ENCODE results near the gene ASCC1.
A peak's percentile ranks its signal among the peaks of the same experiment; 100 is the strongest.

Gene ASCC1

DNA sequence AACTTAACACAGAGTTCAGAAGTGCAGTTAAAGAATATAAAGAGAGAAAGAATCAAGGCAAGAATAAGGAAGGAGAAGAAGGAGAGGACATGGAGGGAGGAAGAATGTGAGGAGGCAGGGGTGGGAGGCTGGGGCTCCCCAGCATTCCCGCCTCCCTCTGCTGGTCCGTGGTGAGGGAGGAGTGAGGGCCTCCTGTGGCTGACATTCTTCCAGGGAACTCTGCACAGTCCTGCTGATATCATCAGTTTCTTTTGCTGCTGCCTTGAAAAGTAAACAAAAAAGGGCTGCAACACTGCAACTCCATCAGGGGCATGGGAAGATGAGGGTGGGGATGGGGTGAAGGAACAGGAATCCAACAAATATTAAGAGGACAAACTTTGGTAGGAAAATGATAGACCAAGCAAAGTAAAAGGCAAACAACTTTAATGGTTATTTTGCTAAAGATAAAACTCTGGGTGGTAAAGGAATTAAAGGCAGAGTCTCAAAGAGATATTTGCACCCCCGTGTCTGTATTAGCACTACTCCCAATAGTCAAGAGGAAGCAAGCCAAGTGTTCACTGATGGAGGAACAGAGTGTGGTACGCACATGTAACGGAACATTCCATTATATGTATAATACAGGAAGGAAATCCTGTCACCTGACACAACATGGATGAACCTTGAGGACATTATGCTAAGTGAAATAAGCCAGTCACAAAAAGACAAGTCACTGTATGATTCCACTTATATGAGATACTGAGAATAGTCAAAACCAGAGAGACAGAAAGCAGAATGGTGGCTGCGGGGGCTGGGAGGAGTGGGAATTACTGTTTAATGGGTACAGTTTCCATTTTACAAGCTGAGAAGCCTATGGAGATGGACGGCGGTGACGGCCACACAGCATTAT is 119.7 kb downstream of the ASCC1 start:
- DNase-seq: no peak

GRCh38 chr10:72095195-72095594 is 120.9 kb downstream of the ASCC1 start:
- no peak for DNase-seq

DNA sequence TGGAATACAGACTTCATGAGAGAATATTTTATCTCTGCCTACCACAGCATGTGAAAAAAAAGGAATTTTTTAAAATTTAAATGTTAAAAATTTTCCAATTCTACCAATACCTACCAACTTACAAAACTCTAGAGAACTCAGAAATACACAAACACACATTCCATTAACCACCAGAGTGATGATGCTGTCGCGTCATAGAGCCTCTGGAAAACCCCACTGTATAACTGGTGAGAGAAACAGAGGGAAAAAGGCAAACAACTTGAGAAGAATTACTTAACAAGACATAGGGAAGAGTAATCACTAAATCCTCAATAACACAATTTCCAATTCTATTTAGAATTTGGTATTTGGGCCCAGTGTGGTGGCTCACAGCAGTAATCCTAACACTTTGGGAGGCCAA is 121.5 kb downstream of the ASCC1 start:
- no peak for DNase-seq

DNA sequence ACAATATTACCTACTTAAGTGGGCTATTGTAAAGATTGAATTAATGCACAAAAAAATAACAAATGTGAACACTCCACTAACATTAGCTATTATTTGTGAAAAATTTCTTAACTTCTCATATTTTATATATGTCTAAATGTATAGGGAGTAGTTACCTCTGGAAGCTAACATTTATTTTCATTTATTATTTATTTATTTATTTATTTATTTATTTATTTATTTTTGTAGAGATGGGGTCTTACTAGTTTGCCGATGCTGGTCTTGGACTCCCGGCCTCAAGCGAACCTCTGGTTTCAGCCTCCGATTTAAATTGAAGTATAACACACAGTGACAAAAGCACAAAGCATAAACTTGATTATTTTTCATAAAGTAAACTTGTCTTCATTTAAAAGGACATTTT is 122.6 kb downstream of the ASCC1 start:
- DNase-seq: no peak

- DNase-seq: no peak
These were observed 123.1 kb downstream of the ASCC1 start for GRCh38 chr10:72092987-72093386.

DNA sequence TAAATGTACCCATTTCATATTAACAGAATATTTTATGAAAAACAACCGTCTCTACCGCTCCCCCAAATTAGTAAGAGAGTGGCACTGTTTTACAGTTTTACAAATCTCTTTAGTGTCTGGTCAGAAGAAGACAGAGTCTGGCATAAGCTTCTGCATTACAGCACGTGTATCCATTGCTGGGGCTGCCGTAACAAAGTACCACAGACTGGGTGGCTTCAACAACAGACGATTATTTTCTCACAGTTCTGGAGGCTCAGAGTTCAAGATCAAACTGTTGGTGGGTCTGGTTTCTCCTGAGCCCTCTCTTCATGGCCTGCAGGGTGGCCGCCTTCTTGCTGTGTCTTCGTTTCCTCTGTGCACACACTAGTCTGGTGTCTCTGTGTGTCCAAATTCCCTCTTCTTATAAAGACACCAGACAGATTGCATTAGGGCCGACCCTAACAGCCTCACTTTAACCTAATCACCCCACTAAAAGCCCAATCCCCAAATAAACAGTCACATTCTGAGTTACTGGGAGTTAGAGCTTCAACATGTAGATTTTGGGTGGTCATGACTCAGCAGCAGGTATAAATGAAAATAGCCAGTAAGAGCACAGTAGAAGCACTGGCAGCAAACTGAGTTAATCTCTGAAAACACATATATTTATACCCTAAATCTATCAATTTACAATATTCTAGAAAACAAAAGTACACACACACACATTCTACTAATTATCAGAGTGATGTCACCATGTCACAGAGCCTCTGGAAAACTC is 123.7 kb downstream of the ASCC1 start:
- DNase-seq: no peak

DNA sequence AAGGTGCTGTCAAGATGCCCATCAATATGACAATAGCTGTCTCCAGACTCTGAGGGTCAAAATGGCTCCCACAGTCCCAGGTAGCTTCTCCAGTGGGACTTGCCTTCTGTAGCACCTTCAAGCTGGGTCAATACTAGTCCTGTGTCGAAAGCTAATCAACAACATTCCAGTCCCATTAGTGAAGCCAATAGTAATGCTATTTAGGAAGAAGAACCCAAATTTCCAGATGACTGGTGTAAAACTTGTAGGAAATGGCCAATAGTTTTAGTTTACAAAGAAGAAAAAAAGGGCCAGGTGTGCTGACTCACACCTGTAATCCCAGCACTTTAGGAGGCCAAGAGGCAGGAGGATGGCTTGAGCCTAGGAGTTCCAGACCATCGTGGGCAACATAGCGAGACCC is 125.8 kb downstream of the ASCC1 start:
- DNase-seq: no peak

DNA sequence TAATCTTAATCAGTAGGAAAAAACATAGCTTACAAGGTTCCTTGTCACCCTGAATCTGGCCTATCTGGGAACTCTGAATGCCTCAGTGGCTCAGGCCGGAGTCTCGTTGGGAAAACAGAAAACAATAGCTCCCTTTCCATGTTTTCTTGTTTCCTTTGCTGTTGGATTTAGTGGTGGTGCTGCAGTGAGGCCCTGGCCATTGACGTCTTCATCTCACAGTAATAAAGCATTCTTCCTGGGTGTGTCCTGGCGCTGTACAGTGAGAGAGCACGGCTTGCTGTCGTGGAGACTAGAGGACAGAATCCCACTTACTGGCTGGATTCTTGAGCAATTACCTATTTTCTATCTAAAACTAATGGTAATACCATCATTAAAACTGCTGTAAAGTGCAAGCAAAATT is 126.5 kb downstream of the ASCC1 start:
- DNase-seq: no peak

- DNase-seq: peak in 1 of 2 donors; percentile 38
These were observed 127.0 kb downstream of the ASCC1 start for GRCh38 chr10:72088889-72089575.

DNA sequence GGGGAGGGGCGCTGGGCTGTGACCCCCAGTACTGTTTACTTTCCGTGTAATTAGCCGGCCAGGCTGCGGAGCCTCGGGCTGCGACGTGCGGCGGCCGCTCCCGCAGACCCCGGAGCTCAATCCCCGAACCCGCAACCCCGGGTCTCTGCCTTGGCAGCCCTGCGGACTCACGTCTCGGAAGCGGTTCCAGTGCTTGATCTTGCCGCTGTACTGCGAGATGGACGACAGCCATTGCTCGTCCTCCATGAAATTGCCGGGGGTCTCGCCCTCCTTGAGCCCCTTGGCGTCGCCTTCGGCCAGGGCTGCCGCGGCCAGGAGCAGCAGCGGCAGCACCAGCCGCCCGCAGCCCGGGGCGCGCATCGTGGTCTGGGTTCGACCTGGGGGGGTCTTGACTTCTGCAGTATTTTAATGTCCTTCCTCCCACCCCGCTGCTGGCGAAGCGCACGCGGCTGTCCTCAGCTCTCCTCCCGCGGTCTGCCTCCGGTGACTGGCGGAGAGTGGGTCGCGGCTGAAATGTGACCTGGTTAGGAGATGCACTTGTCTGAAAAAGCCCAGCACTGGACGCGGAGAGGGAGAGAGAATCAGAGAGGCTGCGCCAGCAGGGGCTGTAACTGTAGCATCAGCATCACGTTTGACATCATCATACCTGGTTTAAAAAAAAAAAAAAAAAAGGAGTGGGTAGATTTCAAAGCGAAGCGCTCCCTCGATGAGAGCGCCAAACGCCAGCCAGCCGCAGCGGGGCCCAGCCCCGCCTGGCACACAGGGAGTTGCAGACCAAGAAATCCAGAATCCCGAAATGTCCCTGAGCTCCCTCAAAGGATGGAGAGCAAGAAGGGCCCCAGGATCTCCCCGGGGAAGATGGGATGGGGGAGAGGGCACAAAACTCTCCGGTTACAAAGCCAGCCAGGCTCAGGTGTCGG is 127.8 kb downstream of the ASCC1 start, which contains the start of gene SPOCK2:
Gene SPOCK2, minus strand, starts transcription at position 583 of the 920 bp plus-strand sequence. Its CDS starts 223 bp downstream, at position 360.
- DNase-seq: peak in 1 of 2 donors; percentile 38

GRCh38 chr10:72087392-72087968 is 128.6 kb downstream of the ASCC1 start:
- DNase-seq: no peak

- no peak for DNase-seq
These were observed 129.3 kb downstream of the ASCC1 start for GRCh38 chr10:72086466-72087391.

- DNase-seq: no peak
These were observed 130.1 kb downstream of the ASCC1 start for GRCh38 chr10:72085864-72086465.

DNA sequence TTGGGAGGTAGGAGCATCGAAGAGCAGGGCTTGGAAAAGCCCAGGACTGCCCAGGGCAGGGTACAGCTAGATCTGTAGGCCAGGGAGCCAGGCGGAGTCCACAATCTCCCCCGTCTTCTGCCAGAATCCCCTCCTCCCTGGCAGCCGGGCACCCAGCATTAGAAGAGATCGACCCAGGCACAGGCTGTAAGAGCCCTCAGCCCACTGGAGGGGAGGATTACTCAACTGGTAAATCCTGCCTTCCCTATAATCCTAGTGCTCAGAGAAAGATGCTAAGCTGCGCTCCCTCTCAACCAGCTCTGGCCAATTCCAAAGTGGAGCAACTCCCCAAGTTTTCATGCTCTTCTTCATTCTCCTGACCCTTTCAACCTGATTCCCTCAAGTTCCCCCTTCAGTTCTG is 130.9 kb downstream of the ASCC1 start:
- DNase-seq: no peak

- DNase-seq: no peak
These were observed 132.2 kb downstream of the ASCC1 start for GRCh38 chr10:72083790-72084459.

- DNase-seq: no peak
These were observed 133.0 kb downstream of the ASCC1 start for GRCh38 chr10:72082856-72083789.

DNA sequence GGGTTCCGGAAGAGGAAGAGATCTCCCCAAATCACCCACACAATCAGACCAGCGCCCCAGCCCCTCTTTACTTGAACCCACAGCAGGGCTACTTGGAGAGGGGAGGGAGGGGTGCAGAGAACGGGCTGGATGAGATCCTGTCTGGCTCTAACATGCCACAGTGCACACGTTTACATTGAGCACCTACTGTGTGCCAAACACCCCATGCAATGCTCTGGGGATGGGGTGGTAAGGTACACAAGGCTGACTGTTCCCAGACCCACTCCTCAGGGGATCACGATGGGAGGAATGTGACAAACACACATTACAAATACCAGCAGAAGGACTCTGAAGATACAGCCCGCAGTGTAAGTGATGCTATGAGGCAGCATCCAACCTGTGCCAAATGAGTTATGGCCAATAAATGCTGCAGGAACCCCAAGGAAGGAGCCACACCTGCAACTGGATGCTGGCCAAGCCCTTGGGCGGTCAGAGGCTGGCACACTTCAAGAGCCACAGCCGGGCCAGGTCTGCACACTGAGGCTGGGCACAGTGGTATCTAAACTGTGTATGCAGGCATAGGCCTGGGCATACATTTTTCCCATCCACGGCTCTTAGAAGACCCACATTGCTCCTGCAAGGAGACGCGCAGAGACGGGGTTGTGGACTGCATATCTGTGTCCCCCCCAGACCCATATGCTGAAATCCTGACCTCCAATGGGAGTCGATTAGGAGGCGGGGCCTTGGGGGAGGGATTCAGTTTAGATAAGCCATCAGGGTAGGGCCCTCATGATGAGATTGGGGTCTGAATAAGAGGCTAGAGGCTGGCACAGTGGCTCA is 134.1 kb downstream of the ASCC1 start:
- no peak for DNase-seq

GRCh38 chr10:72081210-72081609 is 134.9 kb downstream of the ASCC1 start:
- no peak for DNase-seq
